ENCODE data around the gene CLMN.

CLMN gene

DNA sequence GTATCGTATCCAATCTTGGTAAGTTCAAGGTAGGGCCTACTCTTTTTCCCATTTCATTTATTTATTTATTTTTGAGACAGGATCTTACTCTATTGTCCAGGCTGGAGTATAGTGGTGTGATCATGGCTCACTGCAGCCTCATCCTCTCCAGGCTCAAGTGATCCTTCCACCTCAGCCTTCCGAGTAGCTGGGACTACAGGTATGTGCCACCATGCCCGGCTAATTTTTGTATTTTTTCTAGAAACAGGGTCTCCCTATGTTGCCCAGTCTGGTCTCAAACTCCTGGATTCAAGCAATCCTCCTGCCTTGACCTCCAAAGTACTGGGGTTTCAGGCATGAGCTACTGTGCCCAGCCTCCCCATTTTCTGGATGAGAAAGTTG lies 57.2 kb downstream of the CLMN start:
- no peaks in the 10 kb centered on the region for H3K9me3 ChIP-seq (ENCODE audit: low read length)
- no peak overlapping the region for H3K4me3 ChIP-seq (ENCODE audit: low read length)
- H3K4me1 ChIP-seq (ENCODE audit: insufficient read depth, low read length) = peaks cover 9% of the 10 kb centered on the region
- no peaks in the 10 kb centered on the region for H3K36me3 ChIP-seq (ENCODE audit: insufficient read depth, low read length)
- H2AFZ ChIP-seq (ENCODE audit: low read depth, low read length) = no peak overlapping the region
- H3K27me3 ChIP-seq (ENCODE audit: insufficient read depth, low read length) = no peaks in the 10 kb centered on the region

DNA sequence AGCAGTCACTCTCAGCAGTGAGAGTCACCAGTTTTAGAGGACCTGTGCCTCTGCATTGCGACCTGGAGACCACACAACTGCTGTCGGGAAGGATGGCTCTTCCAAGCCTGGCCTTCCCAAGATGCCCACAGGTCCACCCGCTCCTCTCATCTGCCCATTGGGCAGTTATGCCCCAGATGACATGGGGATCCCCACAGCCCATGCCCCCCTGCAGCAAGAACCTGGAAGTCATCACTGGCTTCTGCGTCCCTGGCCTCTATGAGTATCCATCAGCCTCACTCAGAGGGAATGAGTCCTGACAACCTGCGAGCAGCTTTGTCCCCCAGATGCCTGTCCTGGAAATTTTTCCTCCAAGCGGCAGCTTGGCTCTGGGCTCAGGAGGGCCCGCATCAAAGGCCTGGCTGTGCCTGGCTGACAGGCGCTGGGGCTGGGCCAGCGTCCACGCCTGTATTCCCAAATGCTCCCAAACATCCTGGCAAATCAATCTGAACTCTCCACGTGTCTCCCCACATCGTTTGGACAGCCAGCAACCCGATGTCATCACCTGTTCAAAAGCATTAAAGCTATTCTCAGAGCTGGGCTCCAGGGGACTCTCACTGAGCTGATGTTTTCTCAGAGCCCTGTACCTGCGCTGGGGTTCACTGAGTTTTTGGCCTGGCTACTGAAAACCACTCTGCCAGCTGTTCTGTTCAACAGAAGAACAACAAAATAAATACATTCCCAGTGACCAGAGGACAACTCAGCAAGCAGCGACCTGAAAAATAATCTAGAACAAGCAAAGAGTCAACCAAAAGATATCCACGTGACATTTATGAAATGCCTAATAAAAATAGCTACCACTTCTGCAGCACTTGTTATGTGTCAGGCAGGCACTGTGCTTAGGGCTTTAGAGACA lies 57.8 kb downstream of the CLMN start:
- Histone ChIP-seq H3K4me3 (ENCODE audit: low read length) (no peak overlapping the region), H3K9me3 (ENCODE audit: low read length) (no peaks in the 10 kb centered on the region), H3K27me3 (ENCODE audit: insufficient read depth, low read length) (no peaks in the 10 kb centered on the region), H3K4me1 (ENCODE audit: insufficient read depth, low read length) (peaks cover 13% of the 10 kb centered on the region), H2AFZ (ENCODE audit: low read depth, low read length) (no peak overlapping the region), H3K36me3 (ENCODE audit: insufficient read depth, low read length) (no peaks in the 10 kb centered on the region)

DNA sequence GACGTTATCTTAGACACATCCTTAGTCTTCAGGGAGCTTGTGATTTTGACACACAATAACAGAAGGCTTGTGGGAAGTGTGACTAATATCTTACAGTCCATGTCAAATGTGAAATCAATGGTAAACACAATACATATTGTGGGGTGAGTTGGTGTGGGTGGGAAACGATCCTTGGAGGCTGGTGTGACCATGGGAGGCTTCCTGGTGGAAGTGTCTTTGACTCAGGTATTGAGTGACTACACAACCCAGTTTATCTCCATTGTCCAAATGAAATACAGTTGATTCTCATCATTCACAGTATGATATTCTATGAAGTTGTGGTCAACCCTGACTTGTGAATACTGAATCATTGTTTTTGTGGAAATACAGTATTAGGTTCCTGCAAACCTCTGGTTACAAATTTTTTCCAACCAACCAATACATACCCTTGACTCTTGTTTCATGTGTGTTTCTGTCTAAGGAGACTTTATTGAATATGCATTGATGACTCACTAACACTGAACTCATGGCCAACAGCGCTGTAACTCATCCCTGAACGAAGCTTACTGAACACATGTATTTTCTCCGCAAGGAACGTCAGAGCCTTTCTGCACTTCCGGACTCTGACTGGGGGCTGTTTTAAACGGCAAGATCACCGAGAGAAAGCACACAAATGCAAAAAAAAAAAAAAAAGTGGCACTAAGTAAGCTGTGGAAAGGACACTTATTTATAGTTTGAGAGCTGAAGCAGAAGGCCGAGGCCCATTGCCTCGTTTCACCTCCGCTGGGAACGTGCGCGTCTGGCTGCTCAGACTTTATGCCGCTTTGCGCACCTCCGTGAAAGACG lies 59.0 kb downstream of the CLMN start:
- H3K9me3 ChIP-seq (ENCODE audit: low read length) = no peaks in the 10 kb centered on the region
- H3K27me3 ChIP-seq (ENCODE audit: insufficient read depth, low read length) = no peaks in the 10 kb centered on the region
- H3K4me1 ChIP-seq (ENCODE audit: insufficient read depth, low read length) = peaks cover 22% of the 10 kb centered on the region
- H3K36me3 ChIP-seq (ENCODE audit: insufficient read depth, low read length) = no peaks in the 10 kb centered on the region
- H3K4me3 ChIP-seq (ENCODE audit: low read length) = no peak overlapping the region
- H2AFZ ChIP-seq (ENCODE audit: low read depth, low read length) = no peak overlapping the region

DNA sequence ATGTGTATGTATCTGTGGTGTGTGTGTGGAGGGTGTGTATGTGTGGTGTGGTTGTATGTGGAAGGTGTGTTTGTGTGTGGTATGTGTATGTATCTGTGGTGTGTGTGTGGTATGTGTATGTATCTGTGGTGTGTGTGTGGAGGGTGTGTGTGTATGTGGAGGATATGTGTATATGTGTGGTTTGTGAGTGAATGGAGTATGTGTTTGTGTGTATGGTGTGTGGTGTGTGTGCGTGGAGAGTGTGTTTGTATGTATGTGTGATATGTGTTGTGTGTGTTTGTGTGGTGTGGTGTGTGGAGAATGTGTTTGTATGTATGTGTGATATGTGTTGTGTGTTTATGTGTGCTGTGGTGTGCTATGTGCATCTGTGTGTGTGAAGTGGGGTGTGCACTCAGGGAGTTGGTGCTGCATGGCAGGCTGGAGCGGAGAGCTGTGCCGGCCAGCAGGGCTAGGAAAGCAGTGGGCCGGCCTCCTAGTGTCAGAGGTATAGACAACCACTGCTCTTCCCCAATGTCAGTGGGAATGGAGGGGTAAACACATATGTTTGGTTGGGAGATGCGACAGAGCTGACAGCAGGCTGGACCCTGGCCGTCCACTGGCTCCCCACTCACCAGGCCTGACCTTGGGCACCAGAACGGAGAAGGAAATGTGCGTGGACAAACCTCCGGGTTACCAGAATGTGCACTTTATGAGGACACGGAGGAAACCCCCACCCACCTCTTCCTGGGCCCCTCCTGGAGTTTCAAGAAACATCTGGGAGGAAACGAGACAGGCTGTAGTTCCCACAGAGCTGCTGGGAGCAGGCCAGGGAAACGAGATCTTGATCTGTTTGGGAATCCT lies 60.7 kb downstream of the CLMN start:
- Histone ChIP-seq H3K27me3 (ENCODE audit: insufficient read depth, low read length) (no peaks in the 10 kb centered on the region), H3K4me1 (ENCODE audit: insufficient read depth, low read length) (peaks cover 25% of the 10 kb centered on the region), H2AFZ (ENCODE audit: low read depth, low read length) (no peak overlapping the region), H3K4me3 (ENCODE audit: low read length) (no peak overlapping the region), H3K36me3 (ENCODE audit: insufficient read depth, low read length) (no peaks in the 10 kb centered on the region), H3K9me3 (ENCODE audit: low read length) (no peaks in the 10 kb centered on the region)

DNA sequence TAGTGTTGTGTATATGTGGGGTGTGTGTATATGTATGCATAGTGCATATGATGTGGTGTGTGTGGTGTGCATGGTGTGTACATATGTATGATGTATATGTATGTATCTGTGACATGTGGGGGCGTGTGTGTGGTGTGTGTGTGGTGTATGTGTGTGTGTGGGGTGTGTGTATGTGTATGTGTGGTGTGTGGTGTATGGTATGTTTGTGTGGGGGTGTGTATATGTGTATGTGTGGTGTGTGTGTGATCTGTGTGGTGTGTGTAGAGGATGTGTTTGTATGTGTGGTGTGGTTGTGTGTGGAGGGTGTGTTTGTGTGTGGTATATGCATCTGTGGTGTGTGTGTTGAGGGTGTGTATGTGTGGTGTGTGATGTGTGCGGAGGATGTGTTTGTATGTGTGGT lies 61.6 kb downstream of the CLMN start:
- Histone ChIP-seq H2AFZ (ENCODE audit: low read depth, low read length) (no peak overlapping the region), H3K27me3 (ENCODE audit: insufficient read depth, low read length) (no peaks in the 10 kb centered on the region), H3K36me3 (ENCODE audit: insufficient read depth, low read length) (no peaks in the 10 kb centered on the region), H3K9me3 (ENCODE audit: low read length) (no peaks in the 10 kb centered on the region), H3K4me3 (ENCODE audit: low read length) (no peak overlapping the region), H3K4me1 (ENCODE audit: insufficient read depth, low read length) (peaks cover 25% of the 10 kb centered on the region)

DNA sequence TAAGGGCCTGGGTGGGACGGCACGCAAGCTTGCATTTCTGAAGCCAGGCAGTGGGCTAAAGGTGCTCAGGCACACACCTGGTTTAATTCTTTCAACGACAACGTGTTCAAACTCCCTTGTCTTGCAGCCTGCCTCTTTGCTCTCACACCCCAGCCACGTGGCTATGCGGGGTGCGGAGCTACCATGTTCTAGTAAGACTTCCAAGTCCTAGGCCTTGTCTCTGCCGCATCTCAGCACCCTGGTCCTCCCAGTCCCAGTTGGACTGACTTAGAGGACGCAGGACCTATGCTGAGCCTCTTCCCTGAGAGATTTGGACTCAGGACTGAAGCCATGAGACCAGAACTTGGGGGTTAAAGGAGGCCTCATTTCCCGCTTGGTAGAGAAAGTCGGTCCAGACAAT lies 62.2 kb downstream of the CLMN start:
- no peak overlapping the region for H3K4me3 ChIP-seq (ENCODE audit: low read length)
- H3K9me3 ChIP-seq (ENCODE audit: low read length) = no peaks in the 10 kb centered on the region
- H3K4me1 ChIP-seq (ENCODE audit: insufficient read depth, low read length) = peaks cover 26% of the 10 kb centered on the region
- H3K36me3 ChIP-seq (ENCODE audit: insufficient read depth, low read length) = no peaks in the 10 kb centered on the region
- no peaks in the 10 kb centered on the region for H3K27me3 ChIP-seq (ENCODE audit: insufficient read depth, low read length)
- H2AFZ ChIP-seq (ENCODE audit: low read depth, low read length) = no peak overlapping the region

DNA sequence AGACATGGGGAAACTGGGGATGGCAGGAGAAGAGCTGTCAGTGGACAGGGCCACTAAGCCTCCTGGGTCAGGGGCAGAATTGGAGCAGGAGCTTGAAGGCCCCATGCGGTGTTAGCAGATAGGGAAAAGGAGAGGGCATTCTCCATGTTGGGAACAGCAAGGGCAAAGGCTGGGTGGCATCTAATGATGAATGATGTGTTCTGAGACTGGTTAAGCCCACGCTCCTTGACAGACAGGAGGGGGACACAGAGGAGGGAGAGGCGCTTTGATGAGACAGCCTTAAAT lies 63.0 kb downstream of the CLMN start:
- peaks cover 34% of the 10 kb centered on the region for H3K4me1 ChIP-seq (ENCODE audit: insufficient read depth, low read length)
- no peak overlapping the region for H2AFZ ChIP-seq (ENCODE audit: low read depth, low read length)
- H3K36me3 ChIP-seq (ENCODE audit: insufficient read depth, low read length) = no peaks in the 10 kb centered on the region
- no peak overlapping the region for H3K4me3 ChIP-seq (ENCODE audit: low read length)
- H3K27me3 ChIP-seq (ENCODE audit: insufficient read depth, low read length) = no peaks in the 10 kb centered on the region
- no peaks in the 10 kb centered on the region for H3K9me3 ChIP-seq (ENCODE audit: low read length)

DNA sequence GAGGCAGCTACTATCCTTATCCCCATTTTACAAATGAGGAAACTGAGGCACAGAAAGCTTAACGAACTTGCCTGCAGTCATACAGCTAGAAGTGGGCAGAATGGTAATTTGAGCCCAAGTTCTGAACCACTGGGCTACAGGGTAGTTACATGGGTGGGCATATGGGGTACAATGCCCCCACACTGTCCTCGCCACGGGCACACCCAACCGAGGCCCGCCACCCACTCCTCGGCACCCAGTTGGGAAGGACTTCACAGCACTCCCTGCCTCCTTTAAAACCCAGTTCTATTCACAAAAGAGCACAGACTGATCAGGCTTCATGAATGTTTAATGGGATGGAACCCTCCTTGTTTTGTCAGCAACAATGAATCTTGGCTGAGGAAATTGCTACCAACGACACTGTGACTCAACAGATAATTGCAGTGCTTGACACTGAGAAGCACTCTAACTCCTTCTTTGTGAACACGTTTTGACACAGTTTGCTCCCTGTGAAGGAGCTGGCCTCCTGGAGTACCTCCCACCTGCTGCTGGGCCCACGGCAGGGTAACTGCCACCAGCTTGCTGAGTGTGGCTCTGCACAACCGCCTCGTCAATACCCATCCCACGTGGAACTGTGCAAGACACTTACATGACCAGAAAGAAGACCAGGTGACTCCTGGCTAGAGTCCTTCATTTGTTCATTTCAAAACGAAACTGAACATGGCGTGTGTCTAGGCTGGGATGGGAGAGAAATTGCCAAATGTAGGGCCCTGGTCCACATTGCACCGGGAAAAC lies 63.5 kb downstream of the CLMN start:
- H2AFZ ChIP-seq (ENCODE audit: low read depth, low read length) = no peak overlapping the region
- H3K4me3 ChIP-seq (ENCODE audit: low read length) = peak overlapping the region; percentile 4
- no peaks in the 10 kb centered on the region for H3K36me3 ChIP-seq (ENCODE audit: insufficient read depth, low read length)
- peaks cover 40% of the 10 kb centered on the region for H3K4me1 ChIP-seq (ENCODE audit: insufficient read depth, low read length)
- H3K27me3 ChIP-seq (ENCODE audit: insufficient read depth, low read length) = no peaks in the 10 kb centered on the region
- no peaks in the 10 kb centered on the region for H3K9me3 ChIP-seq (ENCODE audit: low read length)

DNA sequence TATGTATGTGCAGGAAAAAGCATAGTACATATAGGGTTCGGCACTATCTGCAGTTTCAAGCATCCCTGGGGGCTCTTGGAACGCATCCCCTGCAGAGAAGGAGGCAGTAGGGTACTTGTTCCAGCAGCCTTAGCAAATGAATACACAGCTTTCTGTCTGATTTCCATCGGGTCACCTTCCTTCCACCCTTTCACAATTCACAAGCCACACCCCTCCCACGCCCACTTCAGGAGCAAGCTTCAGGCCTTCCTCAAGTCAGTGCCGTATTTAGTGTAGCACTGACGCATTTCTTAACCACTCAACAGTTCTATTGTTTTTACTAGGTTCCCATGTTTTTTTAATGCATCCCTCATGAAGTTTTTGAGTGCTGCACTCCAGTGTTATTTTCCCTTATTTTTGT lies 64.2 kb downstream of the CLMN start:
- no peaks in the 10 kb centered on the region for H3K36me3 ChIP-seq (ENCODE audit: insufficient read depth, low read length)
- H2AFZ ChIP-seq (ENCODE audit: low read depth, low read length) = no peak overlapping the region
- no peaks in the 10 kb centered on the region for H3K27me3 ChIP-seq (ENCODE audit: insufficient read depth, low read length)
- H3K4me3 ChIP-seq (ENCODE audit: low read length) = peak overlapping the region; percentile 9
- peaks cover 46% of the 10 kb centered on the region for H3K4me1 ChIP-seq (ENCODE audit: insufficient read depth, low read length)
- no peaks in the 10 kb centered on the region for H3K9me3 ChIP-seq (ENCODE audit: low read length)

DNA sequence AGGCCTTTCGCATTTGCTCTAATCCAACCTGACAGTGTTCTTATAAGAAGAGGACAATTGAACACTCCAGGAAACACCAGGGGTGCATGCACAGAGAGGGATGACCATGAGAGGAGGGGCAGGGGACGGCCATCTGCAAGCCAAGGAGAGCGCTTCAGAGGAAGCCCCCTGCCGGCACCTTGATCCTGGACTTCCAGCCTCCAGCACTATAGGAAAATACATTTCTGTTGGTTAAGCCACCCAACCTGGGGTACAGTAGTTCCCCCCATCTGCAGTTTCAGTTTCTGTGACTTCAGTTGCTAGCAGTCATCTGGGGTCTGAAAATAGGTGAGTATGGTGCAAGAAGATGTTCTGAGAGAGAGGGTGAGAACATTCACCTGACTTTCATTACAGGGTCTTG lies 64.7 kb downstream of the CLMN start:
- Histone ChIP-seq H3K4me1 (ENCODE audit: insufficient read depth, low read length) (peaks cover 46% of the 10 kb centered on the region), H3K27me3 (ENCODE audit: insufficient read depth, low read length) (no peaks in the 10 kb centered on the region)

DNA sequence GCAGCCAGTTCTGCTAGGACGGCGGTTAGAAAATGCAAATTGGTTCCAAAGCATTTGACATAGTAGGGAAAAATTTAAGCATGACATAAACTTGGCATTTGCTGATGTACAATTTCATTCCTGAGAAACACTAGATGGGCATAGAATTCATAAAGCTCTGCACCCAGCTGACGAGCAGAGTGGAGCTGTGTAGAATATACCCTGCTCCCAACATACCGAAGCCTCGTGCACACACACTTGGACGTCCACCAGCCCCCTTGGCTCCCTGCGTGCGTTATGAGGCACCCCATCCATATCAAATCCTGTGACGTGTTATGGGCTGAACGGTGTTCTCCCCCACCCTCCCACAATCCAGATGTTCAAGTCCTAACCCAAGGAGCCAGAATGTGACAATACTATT lies 65.4 kb downstream of the CLMN start:
- H3K4me1 ChIP-seq (ENCODE audit: insufficient read depth, low read length) = peaks cover 46% of the 10 kb centered on the region
- no peak overlapping the region for H3K4me3 ChIP-seq (ENCODE audit: low read length)

More for the DNA sequence above, 64.7 kb downstream of the CLMN start:
- Histone ChIP-seq H3K9me3 (ENCODE audit: low read length) (no peaks in the 10 kb centered on the region), H3K4me3 (ENCODE audit: low read length) (peak overlapping the region; percentile 9), H2AFZ (ENCODE audit: low read depth, low read length) (no peak overlapping the region), H3K36me3 (ENCODE audit: insufficient read depth, low read length) (no peaks in the 10 kb centered on the region)

DNA sequence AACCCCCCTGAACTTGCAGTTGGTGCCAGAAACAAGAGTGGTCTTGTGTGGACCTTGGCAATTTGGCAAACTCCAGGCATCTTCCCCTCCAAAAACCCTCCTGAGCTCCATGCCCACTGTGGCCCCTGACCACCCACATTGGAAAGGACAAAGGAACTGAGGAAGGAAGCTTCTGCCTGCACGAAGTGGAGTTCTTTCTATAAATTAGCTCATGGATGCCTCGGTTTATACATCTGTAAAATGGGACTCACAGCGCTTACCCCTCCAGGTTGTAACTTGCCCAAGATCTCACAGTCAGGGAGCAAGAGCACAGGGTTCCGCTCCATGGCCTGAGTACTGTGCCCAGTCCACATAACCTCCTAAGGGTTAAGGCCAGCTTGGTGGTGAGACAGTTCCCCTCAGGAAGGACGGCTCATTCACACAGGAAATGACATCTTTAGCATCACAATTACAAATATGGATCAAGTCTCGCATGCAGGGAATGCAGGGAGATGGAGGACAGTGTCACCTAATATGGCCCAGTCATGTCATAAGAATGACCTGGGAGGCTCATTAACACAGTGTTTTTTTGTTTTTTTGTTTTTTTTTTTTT lies 66.6 kb downstream of the CLMN start:
- no peak overlapping the region for H3K4me3 ChIP-seq (ENCODE audit: low read length)
- H3K27me3 ChIP-seq (ENCODE audit: insufficient read depth, low read length) = no peaks in the 10 kb centered on the region
- no peaks in the 10 kb centered on the region for H3K36me3 ChIP-seq (ENCODE audit: insufficient read depth, low read length)
- H3K4me1 ChIP-seq (ENCODE audit: insufficient read depth, low read length) = peaks cover 46% of the 10 kb centered on the region
- H2AFZ ChIP-seq (ENCODE audit: low read depth, low read length) = no peak overlapping the region
- H3K9me3 ChIP-seq (ENCODE audit: low read length) = no peaks in the 10 kb centered on the region

More for the DNA sequence above, 65.4 kb downstream of the CLMN start:
- H2AFZ ChIP-seq (ENCODE audit: low read depth, low read length) = no peak overlapping the region
- no peaks in the 10 kb centered on the region for H3K36me3 ChIP-seq (ENCODE audit: insufficient read depth, low read length)
- H3K27me3 ChIP-seq (ENCODE audit: insufficient read depth, low read length) = no peaks in the 10 kb centered on the region
- H3K9me3 ChIP-seq (ENCODE audit: low read length) = no peaks in the 10 kb centered on the region
